ENCODE results near the gene MCUB.

The MCUB gene

GRCh38 chr4:109733728-109734127, 173.7 kb downstream of the MCUB start:
- no peak for DNase-seq

GRCh38 chr4:109735566-109736365, 175.7 kb downstream of the MCUB start:
- no peak for DNase-seq
